ENCODE measurements around the gene CTU1. TPM values are rescaled to one million over a fixed set of nuclear protein-coding genes. Genes with fewer than 3 reads are reported as not detected.

The CTU1 gene
- total RNA-seq, 4 donors from 2014 or later: 2.8 to 8.5 (median 4.6) TPM

DNA sequence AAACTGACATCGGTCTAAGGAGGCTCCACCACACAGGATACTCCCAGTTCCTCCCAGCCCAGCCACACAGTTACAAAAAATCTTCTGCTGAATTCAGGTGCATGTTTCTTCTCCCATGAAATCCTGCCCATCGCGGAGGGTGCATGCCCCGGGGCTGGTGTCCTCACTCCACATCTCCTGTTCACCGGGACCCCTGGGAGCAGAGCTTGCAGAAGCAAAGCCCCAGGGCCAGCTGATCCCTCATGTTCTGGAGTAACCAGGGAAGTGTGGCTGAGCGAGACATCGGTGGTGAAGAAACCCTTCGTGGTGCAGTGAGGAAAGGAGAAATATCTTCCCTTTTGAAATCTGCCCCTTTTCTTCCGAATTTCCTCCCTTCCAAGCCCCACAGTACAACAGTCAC, 15.6 kb upstream of the CTU1 start:
- TF ChIP-seq, protein P1, sequence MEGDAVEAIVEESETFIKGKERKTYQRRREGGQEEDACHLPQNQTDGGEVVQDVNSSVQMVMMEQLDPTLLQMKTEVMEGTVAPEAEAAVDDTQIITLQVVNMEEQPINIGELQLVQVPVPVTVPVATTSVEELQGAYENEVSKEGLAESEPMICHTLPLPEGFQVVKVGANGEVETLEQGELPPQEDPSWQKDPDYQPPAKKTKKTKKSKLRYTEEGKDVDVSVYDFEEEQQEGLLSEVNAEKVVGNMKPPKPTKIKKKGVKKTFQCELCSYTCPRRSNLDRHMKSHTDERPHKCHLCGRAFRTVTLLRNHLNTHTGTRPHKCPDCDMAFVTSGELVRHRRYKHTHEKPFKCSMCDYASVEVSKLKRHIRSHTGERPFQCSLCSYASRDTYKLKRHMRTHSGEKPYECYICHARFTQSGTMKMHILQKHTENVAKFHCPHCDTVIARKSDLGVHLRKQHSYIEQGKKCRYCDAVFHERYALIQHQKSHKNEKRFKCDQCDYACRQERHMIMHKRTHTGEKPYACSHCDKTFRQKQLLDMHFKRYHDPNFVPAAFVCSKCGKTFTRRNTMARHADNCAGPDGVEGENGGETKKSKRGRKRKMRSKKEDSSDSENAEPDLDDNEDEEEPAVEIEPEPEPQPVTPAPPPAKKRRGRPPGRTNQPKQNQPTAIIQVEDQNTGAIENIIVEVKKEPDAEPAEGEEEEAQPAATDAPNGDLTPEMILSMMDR (IDR thresholded peaks at IDR 0.05; ENCODE audit: low read depth): no peak

GRCh38 chr19:51123381-51123800, 15.2 kb upstream of the CTU1 start:
- TF ChIP-seq, protein P1 (IDR thresholded peaks at IDR 0.05; ENCODE audit: low read depth): no peak

DNA sequence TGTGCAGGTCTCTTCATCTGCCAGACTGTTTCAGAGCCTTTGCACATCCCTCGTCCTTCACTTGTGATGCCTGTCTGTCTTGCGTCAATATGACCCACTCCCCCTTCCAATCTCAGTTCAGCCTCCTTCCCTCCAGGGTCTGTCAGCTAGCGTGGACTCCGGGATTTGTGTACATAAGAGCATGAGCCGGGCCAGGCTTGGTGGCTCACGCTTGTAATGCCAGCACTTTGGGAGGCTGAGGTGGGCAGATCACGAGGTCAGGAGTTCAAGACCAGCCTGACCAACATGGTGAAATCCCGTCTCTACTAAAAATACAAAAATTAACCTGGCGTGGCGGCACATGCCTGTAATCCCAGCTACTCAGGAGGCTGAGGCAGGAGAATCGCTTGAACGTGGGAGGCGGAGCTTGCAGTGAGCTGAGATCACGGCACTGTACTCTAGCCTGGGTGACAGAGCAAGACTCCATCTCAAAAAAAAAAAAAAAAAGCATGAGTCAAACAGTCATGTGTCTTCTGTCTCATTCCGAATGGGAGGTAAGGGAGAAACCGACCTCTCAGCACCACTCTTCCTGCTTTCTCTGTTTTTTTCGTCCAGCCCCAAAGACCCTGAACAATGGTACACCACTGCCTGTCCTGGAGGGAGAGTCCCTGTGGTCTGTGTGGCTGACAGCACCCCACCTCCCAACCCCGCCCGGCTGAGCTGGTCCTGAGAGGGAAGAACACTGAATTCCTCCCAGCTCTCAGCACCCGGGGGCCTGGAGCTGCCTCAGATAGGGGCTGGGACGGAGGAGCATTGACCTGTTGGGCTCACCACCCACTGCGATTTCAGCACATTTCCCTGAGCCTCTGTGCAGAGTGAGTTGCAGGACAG, 14.1 kb upstream of the CTU1 start:
- TF ChIP-seq, protein P1 (IDR thresholded peaks at IDR 0.05; ENCODE audit: low read depth): no peak

DNA sequence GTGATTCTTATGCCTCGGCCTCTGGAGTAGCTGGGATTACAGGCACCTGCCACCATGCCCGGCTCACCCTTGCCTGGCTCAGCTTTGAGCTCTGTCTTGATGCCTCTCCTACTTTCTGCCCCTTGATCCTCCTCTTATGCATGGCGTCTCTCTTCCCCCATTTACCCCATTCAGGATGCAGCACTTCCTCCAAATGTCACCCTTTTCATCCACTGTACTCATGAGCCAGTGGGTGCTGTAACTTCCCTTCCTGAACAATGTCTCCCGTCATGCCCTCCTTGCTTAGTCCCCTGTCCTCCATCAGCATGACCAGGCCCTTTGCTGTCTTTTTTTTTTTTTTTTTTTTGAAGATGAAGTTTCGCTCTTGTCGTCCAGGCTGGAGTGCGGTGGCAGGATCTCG, 13.0 kb upstream of the CTU1 start:
- TF ChIP-seq, protein P1 (IDR thresholded peaks at IDR 0.05; ENCODE audit: low read depth): no peak

DNA sequence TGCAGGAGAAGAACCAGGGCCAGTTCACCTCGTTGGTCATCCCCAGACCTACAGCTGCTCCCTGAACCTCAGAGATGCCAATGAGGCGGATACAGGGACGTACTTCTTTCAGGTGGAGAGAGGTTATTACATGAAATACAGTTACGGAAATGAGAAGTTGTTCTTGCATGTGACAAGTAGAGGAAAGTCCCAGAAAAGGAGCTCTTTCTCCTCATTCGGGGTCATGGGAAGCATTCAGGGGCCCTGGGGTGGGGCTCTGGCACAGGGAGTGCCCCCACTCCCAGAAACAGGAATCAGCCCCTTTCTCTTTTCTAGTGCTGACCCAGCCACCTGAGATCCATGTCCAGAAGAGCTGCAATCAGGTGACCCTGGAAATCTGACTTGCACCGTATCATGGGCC, 12.0 kb upstream of the CTU1 start:
- TF ChIP-seq, protein P1 (IDR thresholded peaks at IDR 0.05; ENCODE audit: low read depth): no peak

GRCh38 chr19:51119611-51120010, 11.4 kb upstream of the CTU1 start:
- TF ChIP-seq, protein P1 (IDR thresholded peaks at IDR 0.05; ENCODE audit: low read depth): no peak

DNA sequence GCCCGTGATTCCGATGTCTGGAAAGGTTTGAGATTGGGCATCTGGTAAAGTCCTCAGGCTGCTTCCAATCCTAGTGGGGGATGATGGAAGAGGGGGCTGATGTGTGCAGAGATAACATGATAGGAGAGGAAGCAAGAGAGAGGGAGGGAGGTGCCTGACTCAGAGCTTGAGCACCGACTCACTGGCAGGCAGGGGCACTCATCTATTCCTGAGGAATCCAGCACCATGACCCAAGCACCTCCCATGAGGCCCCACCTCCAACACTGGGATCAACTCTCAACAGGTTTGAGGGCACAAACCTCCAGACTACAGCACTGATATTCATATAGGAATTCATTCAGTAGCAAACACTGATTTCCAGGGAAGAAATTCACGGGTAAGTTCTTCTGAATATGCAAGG, 10.9 kb upstream of the CTU1 start:
- TF ChIP-seq, protein P1 (IDR thresholded peaks at IDR 0.05; ENCODE audit: low read depth): no peak
